H1 (cell line): ENCODE measurements around the gene ARID5B. TPM values are rescaled to one million over a fixed set of nuclear protein-coding genes. Genes with fewer than 3 reads are reported as not detected.

ENCODE experiments used
- CEBPB ChIP-seq: IDR thresholded peaks from 2 replicates; pipeline ENCODE4 v1.6.1; 2012; ENCODE audit warnings: low read depth, low read length
- MAFK ChIP-seq: IDR thresholded peaks from 2 replicates; pipeline ENCODE4 v1.6.1; 2012; ENCODE audit warnings: low read depth, mild to moderate bottlenecking, improper control_type of control experiment, low read length
- PHF8 ChIP-seq: fragments of 200-600 bp; sonication (generic); conservative IDR thresholded peaks from 2 replicates; pipeline ENCODE4 v1.7.1; 2012; ENCODE audit warnings: low read depth, mild to moderate bottlenecking, inconsistent platforms, low read length, moderate library complexity
- SIRT6 ChIP-seq: IDR thresholded peaks from one replicate; pipeline ENCODE4 v1.7.1; 2012; ENCODE audit warnings: low read length, inconsistent platforms
- polyA plus RNA-seq, 7 experiments: library from polyadenylated mRNA; depleted of rRNA in 3 of 7; stranded (reverse) in 5 of 7; unstranded in 2 of 7; fragments of >200 nt in 5 of 7; fragments of 200-250 nt in 2 of 7; gene quantifications; 1 replicate in 5 of 7; 2 replicates in 1 of 7; 4 replicates in 1 of 7; pipeline versions ENCODE4 v1.2.1 to v1.2.3, GENCODE V29; 2011 to 2013; ENCODE audit warnings: missing spikeins in 2 of 7, mixed read lengths in 2 of 7
- total RNA-seq: library from RNA; stranded (reverse); fragmentation: NEBNext Ultra II Directional; extraction: Animal tissue kit (Norgen Biotek cat#: 25700); gene quantifications from 2 replicates; pipeline ENCODE4 v1.2.1, GENCODE V29; 2021

Gene ARID5B
- total and polyA plus RNA-seq, 2 of the 8 experiments (the other 6 are each of a cell fraction or from before 2014, with no cell fraction given), result 0.21 to 1.1 TPM

DNA sequence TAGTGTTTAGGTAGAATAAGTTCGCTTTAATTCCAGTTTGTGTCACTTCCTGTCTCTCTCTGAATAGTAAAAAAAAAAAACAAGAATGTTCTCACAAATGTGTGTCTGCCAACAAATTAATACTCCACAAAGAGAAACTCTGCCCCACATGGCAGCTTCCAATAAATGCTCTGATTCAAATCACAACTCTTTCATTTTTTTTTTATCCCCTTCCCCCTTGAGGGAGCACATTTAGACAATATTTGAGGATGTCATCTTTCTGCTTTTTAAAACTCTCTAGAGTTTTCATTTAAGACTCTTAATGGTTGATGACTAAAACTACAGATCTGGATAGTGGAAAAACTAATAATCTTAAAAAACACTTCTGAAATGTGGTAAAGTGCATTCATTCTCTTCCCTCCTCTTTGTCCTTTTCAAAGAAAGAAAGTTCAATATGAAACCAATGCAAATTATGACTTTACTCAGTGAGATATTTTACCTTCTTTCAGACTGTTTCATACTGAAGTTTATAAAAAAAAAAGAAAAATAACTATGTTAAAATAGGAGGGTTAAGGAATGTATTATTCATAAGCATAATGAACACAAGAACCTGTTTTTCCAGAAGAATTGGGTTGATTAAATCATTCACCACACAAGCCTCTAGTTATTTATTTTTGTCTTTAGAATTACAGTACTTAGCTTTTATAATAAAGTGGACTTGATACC, 42.3 kb downstream of the ARID5B start (continued):
- no peak for TF ChIP-seq CEBPB
- TF ChIP-seq SIRT6, result no peak
- TF ChIP-seq MAFK, result no peak
- no peak for TF ChIP-seq PHF8
